Fibroblast of pulmonary artery (primary cell): Measurements from ENCODE around the gene VAV2.
"Not testable (repeated sequence)": the region's sequence is repeated elsewhere in the genome, so short reads cannot be mapped to it uniquely, and the experiment has no call there.

Experiments
- DNase-seq: peaks from one replicate; pipeline ENCODE4 v3.0.0-alpha.2; 2010; ENCODE audit warnings: low read depth
- H3K4me3 ChIP-seq: replicated peaks from 2 replicates; pipeline ENCODE4 v1.5.1; 2011; ENCODE audit warnings: low read depth, mild to moderate bottlenecking, control low read depth, low read length, moderate library complexity
- CTCF ChIP-seq: IDR thresholded peaks from 2 replicates; pipeline ENCODE4 v1.5.1; 2011; ENCODE audit warnings: mild to moderate bottlenecking, control low read depth, low read length, inconsistent platforms; ENCODE audit errors: missing control alignments

VAV2 gene

GRCh38 chr9:133927041-133927440 is 65.1 kb downstream of the VAV2 start:
- no peak for TF ChIP-seq CTCF
- DNase-seq: no peak
- no peak overlapping the region for H3K4me3 ChIP-seq

GRCh38 chr9:133926165-133926856 is 65.8 kb downstream of the VAV2 start:
- no peak for DNase-seq
- no peak overlapping the region for H3K4me3 ChIP-seq
- TF ChIP-seq CTCF: no peak

- DNase-seq: no peak
- H3K4me3 ChIP-seq: no peak overlapping the region
- no peak for TF ChIP-seq CTCF
These were observed 67.7 kb downstream of the VAV2 start for GRCh38 chr9:133924453-133924852.

GRCh38 chr9:133923608-133924007 is 68.5 kb downstream of the VAV2 start:
- not testable (repeated sequence) for DNase-seq, H3K4me3 ChIP-seq

GRCh38 chr9:133921866-133922265 is 70.3 kb downstream of the VAV2 start:
- DNase-seq: no peak
- H3K4me3 ChIP-seq: no peak overlapping the region
- no peak for TF ChIP-seq CTCF

- DNase-seq: no peak
- TF ChIP-seq CTCF: no peak
- no peak overlapping the region for H3K4me3 ChIP-seq
These were observed 71.7 kb downstream of the VAV2 start for GRCh38 chr9:133920471-133920870.

GRCh38 chr9:133919253-133920115 is 72.6 kb downstream of the VAV2 start:
- H3K4me3 ChIP-seq: no peak overlapping the region
- no peak for TF ChIP-seq CTCF
- DNase-seq: peak; percentile 54
